ENCODE measurements around the gene GNA14. TPM values are rescaled to one million over a fixed set of nuclear protein-coding genes. Genes with fewer than 3 reads are reported as not detected.

Gene GNA14
- total RNA-seq, 3 donors from 2014 or later = 1.8 to 2.9 (median 2.0) TPM

DNA sequence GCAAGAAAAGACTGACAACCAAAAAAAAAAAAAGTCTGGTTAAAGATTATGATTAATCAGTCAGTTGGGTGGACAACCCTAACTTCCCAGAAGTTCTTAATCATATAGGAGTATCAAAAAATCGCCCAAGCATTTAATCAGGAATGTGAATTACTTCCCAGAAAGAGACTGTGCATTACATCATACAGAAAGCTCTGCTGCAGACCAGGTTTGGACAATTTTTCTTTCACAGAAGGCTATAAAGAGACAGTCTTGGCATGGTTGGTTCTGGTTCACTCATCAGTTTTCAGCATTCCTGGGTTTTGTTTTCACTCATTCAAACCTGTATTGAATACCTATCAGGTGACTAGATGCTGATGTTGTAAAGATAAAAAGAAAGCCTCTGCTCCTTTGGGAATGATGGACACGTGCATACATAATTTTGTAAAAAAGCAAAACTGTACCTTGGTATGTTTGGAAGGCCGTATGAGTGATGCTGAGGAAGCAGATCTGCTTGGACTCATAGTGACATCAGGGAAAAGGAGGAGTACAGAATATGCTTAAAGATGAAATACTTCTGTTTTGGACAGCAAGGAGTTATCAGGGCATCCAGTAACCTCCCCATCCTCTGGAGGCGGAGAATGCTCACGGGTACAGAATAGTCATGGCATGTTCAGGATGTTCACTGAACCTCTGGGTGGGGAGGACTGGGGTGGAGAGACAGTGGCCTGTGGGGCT, 178.4 kb downstream of the GNA14 start:
- no peak for DNase-seq (ENCODE audit: low spot score in 2 of 2)
- H3K27ac ChIP-seq = no peak overlapping the region
- intact Hi-C loops (cut with DNase I; ENCODE audit: low total_unique reads) = no loop called here
- H3K36me3 ChIP-seq = no peaks in the 10 kb centered on the region
- H3K27me3 ChIP-seq = no peaks in the 10 kb centered on the region
- peaks cover 4 to 13% of the 10 kb centered on the region in 2 donors for H3K9me3 ChIP-seq
- no peaks in the 10 kb centered on the region for H3K4me1 ChIP-seq
- TF ChIP-seq POLR2AphosphoS5 (IDR thresholded peaks at IDR 0.05) (no peak), POLR2A (IDR thresholded peaks at IDR 0.05) (no peak)
- TF ChIP-seq, protein P1, sequence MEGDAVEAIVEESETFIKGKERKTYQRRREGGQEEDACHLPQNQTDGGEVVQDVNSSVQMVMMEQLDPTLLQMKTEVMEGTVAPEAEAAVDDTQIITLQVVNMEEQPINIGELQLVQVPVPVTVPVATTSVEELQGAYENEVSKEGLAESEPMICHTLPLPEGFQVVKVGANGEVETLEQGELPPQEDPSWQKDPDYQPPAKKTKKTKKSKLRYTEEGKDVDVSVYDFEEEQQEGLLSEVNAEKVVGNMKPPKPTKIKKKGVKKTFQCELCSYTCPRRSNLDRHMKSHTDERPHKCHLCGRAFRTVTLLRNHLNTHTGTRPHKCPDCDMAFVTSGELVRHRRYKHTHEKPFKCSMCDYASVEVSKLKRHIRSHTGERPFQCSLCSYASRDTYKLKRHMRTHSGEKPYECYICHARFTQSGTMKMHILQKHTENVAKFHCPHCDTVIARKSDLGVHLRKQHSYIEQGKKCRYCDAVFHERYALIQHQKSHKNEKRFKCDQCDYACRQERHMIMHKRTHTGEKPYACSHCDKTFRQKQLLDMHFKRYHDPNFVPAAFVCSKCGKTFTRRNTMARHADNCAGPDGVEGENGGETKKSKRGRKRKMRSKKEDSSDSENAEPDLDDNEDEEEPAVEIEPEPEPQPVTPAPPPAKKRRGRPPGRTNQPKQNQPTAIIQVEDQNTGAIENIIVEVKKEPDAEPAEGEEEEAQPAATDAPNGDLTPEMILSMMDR (IDR thresholded peaks at IDR 0.05) = no peak
- H3K4me3 ChIP-seq = no peak overlapping the region

DNA sequence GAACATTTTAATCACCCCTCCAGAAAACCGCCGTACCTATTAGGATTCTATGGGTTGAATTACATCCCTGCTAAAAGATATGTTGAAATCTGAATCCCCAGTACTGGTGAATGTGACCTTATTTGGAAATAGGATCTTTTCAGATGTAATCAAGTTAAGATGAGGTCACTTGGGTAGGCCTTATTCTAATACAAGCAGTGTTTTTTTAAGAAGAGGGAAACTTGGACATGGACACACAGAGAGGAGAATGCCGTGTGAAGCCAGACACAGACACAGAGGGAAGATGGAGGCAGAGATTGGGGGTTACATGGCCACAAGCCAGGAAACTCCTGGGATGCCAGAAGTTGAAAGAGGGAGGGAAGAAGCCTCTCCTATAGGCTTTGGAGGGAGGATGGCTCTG, 183.5 kb downstream of the GNA14 start:
- no peak for DNase-seq (ENCODE audit: low spot score in 2 of 2)
- H3K4me1 ChIP-seq = no peaks in the 10 kb centered on the region
- H3K27ac ChIP-seq = no peak overlapping the region
- H3K9me3 ChIP-seq = no peaks in the 10 kb centered on the region
- no peaks in the 10 kb centered on the region for H3K27me3 ChIP-seq
- no peak overlapping the region for H3K4me3 ChIP-seq
- intact Hi-C loops (cut with DNase I; ENCODE audit: low total_unique reads) = loop anchor here (5.0 kb wide), 1 partner anchor 477 kb away; no protein-coding TSS in a partner anchor
- no peak for TF ChIP-seq POLR2AphosphoS5 (IDR thresholded peaks at IDR 0.05)
- TF ChIP-seq POLR2A (IDR thresholded peaks at IDR 0.05) = no peak
- TF ChIP-seq, protein P1 (IDR thresholded peaks at IDR 0.05) = no peak
- no peaks in the 10 kb centered on the region for H3K36me3 ChIP-seq

DNA sequence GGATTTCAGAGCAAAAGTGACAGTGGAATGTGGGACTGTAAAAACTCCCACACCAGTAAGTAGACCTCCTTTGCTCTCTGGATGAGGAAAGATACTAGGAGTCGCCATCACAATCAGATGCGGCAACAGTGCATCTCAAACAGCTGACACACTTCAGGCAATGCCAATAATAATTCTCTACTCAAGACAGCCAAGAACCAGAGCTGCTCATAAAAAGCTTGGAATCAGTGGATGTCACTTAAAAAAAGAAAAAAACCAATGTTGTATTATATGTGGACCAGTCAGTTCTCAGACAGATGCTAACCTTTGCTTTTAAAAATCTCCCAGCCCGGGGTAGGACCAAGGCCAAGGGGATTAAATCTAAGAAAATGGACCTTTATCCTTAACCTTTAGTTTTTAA, 185.0 kb downstream of the GNA14 start:
- H3K9me3 ChIP-seq = no peaks in the 10 kb centered on the region
- intact Hi-C loops (cut with DNase I; ENCODE audit: low total_unique reads) = loop anchor here (5.0 kb wide), 1 partner anchor 476 kb away; no protein-coding TSS in a partner anchor
- TF ChIP-seq POLR2AphosphoS5 (IDR thresholded peaks at IDR 0.05) (no peak), POLR2A (IDR thresholded peaks at IDR 0.05) (no peak)
- TF ChIP-seq, protein P1 (IDR thresholded peaks at IDR 0.05) = no peak
- H3K27me3 ChIP-seq = no peaks in the 10 kb centered on the region
- no peaks in the 10 kb centered on the region for H3K36me3 ChIP-seq
- no peaks in the 10 kb centered on the region for H3K4me1 ChIP-seq
- H3K27ac ChIP-seq = no peak overlapping the region
- H3K4me3 ChIP-seq = no peak overlapping the region
- no peak for DNase-seq (ENCODE audit: low spot score in 2 of 2)

DNA sequence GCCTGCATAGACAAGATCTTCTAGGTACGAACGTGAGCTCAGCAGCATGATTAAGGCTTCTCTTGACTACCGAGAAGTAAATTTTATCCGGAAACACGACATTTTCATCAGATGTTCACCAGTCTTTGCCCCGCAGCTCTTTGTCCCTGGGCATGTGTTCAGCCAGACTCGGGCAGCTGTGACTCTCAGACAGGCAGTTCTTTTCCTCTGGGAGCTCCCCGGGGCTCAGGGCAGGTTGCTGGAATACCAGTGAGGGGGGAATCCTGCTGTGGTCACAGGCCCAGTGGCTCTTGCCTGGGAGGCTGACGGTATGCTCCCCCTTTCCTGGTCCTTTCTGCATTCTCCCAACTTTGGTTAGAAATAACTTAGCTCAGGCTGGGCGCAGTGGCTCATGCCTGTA, 186.1 kb downstream of the GNA14 start:
- intact Hi-C loops (cut with DNase I; ENCODE audit: low total_unique reads) = loop anchor here (5.0 kb wide), 1 partner anchor 475 kb away; no protein-coding TSS in a partner anchor

DNA sequence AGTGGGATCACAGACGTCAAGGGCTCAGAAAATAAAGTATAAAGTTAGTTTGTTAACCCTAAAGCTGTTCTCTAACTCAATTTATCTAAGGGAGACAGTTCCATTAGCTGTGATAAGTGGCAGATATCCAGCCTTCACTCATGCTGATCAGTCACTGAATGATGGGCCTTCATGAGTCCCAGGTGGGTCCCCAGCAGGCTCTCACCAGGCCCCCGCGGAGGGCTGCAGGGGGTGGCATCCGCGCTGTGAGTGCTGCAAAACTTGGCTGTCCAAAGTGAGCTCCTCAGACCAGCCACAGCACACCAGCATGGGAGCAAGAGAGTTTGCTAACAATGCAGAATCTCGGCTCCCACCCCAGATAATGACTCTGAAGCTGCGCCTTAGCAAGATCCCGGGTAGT, 187.2 kb downstream of the GNA14 start:
- H3K27ac ChIP-seq = no peak overlapping the region
- H3K4me1 ChIP-seq = no peaks in the 10 kb centered on the region
- TF ChIP-seq, protein P1 (IDR thresholded peaks at IDR 0.05) = no peak
- no peak for TF ChIP-seq POLR2AphosphoS5 (IDR thresholded peaks at IDR 0.05)
- TF ChIP-seq POLR2A (IDR thresholded peaks at IDR 0.05) = no peak
- no peak overlapping the region for H3K4me3 ChIP-seq
- intact Hi-C loops (cut with DNase I; ENCODE audit: low total_unique reads) = loop anchor here (5.0 kb wide), 1 partner anchor 474 kb away; no protein-coding TSS in a partner anchor
- H3K36me3 ChIP-seq = no peaks in the 10 kb centered on the region
- DNase-seq (ENCODE audit: low spot score in 2 of 2) = no peak
- no peaks in the 10 kb centered on the region for H3K9me3 ChIP-seq
- H3K27me3 ChIP-seq = no peaks in the 10 kb centered on the region

More for the DNA sequence above, 186.1 kb downstream of the GNA14 start:
- no peak for DNase-seq (ENCODE audit: low spot score in 2 of 2)
- Histone ChIP-seq H3K4me3 (no peak overlapping the region), H3K36me3 (no peaks in the 10 kb centered on the region), H3K27me3 (no peaks in the 10 kb centered on the region), H3K9me3 (no peaks in the 10 kb centered on the region), H3K27ac (no peak overlapping the region), H3K4me1 (no peaks in the 10 kb centered on the region)
- no peak for TF ChIP-seq POLR2A (IDR thresholded peaks at IDR 0.05)
- TF ChIP-seq, protein P1 (IDR thresholded peaks at IDR 0.05) = no peak

Data from breast epithelium (tissue), 4 donors.